ENCODE data around the gene GFRA1. TPM values are rescaled to one million over a fixed set of nuclear protein-coding genes. Genes with fewer than 3 reads are reported as not detected.

GFRA1 gene
- total and polyA plus RNA-seq, 8 donors = 0.29 to 83.2 (median 4.6) TPM

GRCh38 chr10:116304923-116305322 lies 31.9 kb upstream of the GFRA1 start:
- no peaks in the 10 kb centered on the region for H3K4me1 ChIP-seq
- H3K27me3 ChIP-seq = no peaks in the 10 kb centered on the region
- no peaks in the 10 kb centered on the region for H3K9me3 ChIP-seq
- DNase-seq = no peak
- no peaks in the 10 kb centered on the region for H3K36me3 ChIP-seq
- intact Hi-C loops (cut with DNase I; ENCODE audit: low total_unique reads) = no loop called here
- H3K4me3 ChIP-seq = no peak overlapping the region
- TF ChIP-seq EP300 (IDR thresholded peaks at IDR 0.05) (no peak), POLR2A (IDR thresholded peaks at IDR 0.05) (no peak), CTCF (IDR thresholded peaks at IDR 0.05) (no peak), POLR2AphosphoS5 (IDR thresholded peaks at IDR 0.05) (no peak)
- 63 to 72% (median 71%) methylated on average over 1 of the region's 1 CpG for WGBS, 5 donors
- H3K27ac ChIP-seq = no peak overlapping the region

GRCh38 chr10:116300542-116300941 lies 27.5 kb upstream of the GFRA1 start:
- H3K27ac ChIP-seq = no peak overlapping the region
- H3K27me3 ChIP-seq = no peaks in the 10 kb centered on the region
- H3K9me3 ChIP-seq = no peaks in the 10 kb centered on the region
- TF ChIP-seq POLR2AphosphoS5 (IDR thresholded peaks at IDR 0.05) (no peak), POLR2A (IDR thresholded peaks at IDR 0.05) (no peak), EP300 (IDR thresholded peaks at IDR 0.05) (no peak), CTCF (IDR thresholded peaks at IDR 0.05) (no peak)
- WGBS, 5 donors = 69 to 84% (median 76%) methylated on average over 1 of the region's 1 CpG
- no peak overlapping the region for H3K4me3 ChIP-seq
- no peaks in the 10 kb centered on the region for H3K36me3 ChIP-seq
- H3K4me1 ChIP-seq = no peaks in the 10 kb centered on the region
- peak in 1 of 2 donors; percentile 40 for DNase-seq
- intact Hi-C loops (cut with DNase I; ENCODE audit: low total_unique reads) = no loop called here

- no peaks in the 10 kb centered on the region for H3K9me3 ChIP-seq
- no peak for DNase-seq
- H3K27me3 ChIP-seq = no peaks in the 10 kb centered on the region
- no peak for TF ChIP-seq POLR2AphosphoS5 (IDR thresholded peaks at IDR 0.05)
- TF ChIP-seq EP300 (IDR thresholded peaks at IDR 0.05) = no peak
- no peak for TF ChIP-seq POLR2A (IDR thresholded peaks at IDR 0.05)
- TF ChIP-seq CTCF (IDR thresholded peaks at IDR 0.05) = no peak
- 66 to 81% (median 78%) methylated on average over 3 of the region's 3 CpGs for WGBS, 5 donors
- H3K36me3 ChIP-seq = no peaks in the 10 kb centered on the region
- no peak overlapping the region for H3K4me3 ChIP-seq
- no peak overlapping the region for H3K27ac ChIP-seq
- intact Hi-C loops (cut with DNase I; ENCODE audit: low total_unique reads) = loop anchor here (10.0 kb wide), 1 partner anchor 504 kb away; no protein-coding TSS in a partner anchor
- H3K4me1 ChIP-seq = no peaks in the 10 kb centered on the region
Measured at GRCh38 chr10:116298586-116298985, 25.6 kb upstream of the GFRA1 start.

- peak in 1 of 2 donors; percentile 34 for DNase-seq
- 63 to 75% (median 72%) methylated on average over 7 of the region's 7 CpGs for WGBS, 5 donors
- TF ChIP-seq EP300 (IDR thresholded peaks at IDR 0.05) (no peak), POLR2A (IDR thresholded peaks at IDR 0.05) (no peak), POLR2AphosphoS5 (IDR thresholded peaks at IDR 0.05) (no peak), CTCF (IDR thresholded peaks at IDR 0.05) (no peak)
- no peaks in the 10 kb centered on the region for H3K36me3 ChIP-seq
- intact Hi-C loops (cut with DNase I; ENCODE audit: low total_unique reads) = loop anchor here (10.0 kb wide), 1 partner anchor 502 kb away; no protein-coding TSS in a partner anchor
- H3K4me1 ChIP-seq = no peaks in the 10 kb centered on the region
- no peak overlapping the region for H3K27ac ChIP-seq
- H3K27me3 ChIP-seq = peaks cover 0 to 5% (median 0%) of the 10 kb centered on the region in 3 donors
- no peak overlapping the region for H3K4me3 ChIP-seq
- no peaks in the 10 kb centered on the region for H3K9me3 ChIP-seq
Measured at GRCh38 chr10:116296291-116296721, 23.3 kb upstream of the GFRA1 start.
